Measurements from ENCODE around the gene HAGHL.

The HAGHL gene

GRCh38 chr16:720990-721764 lies 5.7 kb upstream of the HAGHL start, which contains the start of gene ANTKMT:
Gene ANTKMT (plus strand): TSS chr16:721146. CDS start chr16:721275, 129 bp downstream.
- peak; percentile 81 for DNase-seq (ENCODE audit: low spot score)

- DNase-seq (ENCODE audit: low spot score), result no peak
Measured at GRCh38 chr16:721765-722540, 5.0 kb upstream of the HAGHL start.

DNA sequence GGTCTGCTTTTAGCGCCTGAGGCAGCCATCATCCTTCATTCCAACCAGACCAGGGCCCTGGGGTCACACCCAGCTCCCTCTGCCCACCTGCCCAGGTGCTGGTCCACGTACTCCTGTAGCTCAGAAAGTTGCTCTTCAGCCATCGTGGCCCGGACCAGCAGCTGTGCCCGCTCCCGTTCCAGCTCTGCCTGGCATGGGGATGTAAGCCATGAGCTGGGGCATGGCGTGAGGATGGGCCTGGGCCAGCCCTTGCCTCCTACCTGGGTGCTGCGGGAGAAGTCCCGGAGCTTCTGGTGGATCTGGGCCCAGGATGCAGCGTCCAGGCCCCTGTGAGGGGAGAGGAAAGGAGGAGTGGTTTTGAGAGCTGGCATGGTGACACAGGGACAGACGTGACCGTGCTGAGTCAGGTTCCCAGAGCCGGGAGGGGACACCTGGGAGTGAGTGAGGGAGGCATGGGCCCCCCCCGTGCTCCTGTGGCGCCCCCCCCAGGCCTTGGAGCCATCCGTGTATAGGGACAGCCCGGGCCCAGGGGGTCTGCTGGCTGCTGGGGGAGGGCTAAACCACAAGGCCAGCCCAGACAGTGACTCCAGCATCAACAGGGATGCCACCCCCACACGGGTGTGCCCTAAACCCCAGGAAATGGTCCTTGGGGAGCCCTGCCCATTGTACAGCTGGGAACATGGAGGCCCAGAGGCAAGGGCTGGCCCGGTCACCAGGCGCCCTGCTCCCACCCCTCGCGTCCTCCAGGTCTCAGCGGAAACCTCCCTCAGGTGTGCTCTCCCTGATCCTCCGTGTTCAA lies 3.9 kb upstream of the HAGHL start:
- no peak for DNase-seq (ENCODE audit: low spot score)

GRCh38 chr16:723695-724094 lies 3.2 kb upstream of the HAGHL start:
- no peak for DNase-seq (ENCODE audit: low spot score)

GRCh38 chr16:724188-725040 lies 2.5 kb upstream of the HAGHL start:
- DNase-seq (ENCODE audit: low spot score), result no peak

DNA sequence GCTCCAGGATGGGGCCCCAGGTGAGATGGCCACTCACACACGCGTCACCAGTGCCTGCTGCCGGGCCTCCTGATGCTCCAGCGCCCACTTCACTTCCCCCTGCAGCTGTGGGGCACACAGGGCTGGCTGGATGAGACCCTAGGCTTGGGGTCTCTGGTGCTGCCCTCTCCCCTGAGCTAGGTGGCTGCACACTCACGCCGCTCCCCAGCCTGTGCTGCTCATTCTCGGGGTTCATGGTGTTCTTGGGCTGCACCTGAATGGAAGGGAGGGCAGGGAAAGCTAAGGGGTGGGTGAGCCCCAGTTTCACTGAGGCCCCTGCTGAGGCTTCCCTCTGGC lies 1.9 kb upstream of the HAGHL start:
- no peak for DNase-seq (ENCODE audit: low spot score)

GRCh38 chr16:725463-726187 lies 1.3 kb upstream of the HAGHL start:
- DNase-seq (ENCODE audit: low spot score), result no peak

DNA sequence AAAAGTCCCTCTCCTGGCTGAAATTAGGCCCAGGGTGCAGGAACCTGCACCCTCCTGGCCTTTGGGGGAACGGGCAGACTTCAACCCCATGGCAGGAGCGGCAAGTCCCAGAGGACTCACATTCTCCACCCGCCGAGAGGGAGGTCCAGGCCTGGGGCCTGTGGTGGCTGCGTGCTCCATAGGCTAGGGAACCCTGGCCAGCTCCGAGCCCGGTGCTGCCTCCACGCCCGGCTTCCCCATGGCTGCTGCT lies 793 bp upstream of the HAGHL start:
- no peak for DNase-seq (ENCODE audit: low spot score)

DNA sequence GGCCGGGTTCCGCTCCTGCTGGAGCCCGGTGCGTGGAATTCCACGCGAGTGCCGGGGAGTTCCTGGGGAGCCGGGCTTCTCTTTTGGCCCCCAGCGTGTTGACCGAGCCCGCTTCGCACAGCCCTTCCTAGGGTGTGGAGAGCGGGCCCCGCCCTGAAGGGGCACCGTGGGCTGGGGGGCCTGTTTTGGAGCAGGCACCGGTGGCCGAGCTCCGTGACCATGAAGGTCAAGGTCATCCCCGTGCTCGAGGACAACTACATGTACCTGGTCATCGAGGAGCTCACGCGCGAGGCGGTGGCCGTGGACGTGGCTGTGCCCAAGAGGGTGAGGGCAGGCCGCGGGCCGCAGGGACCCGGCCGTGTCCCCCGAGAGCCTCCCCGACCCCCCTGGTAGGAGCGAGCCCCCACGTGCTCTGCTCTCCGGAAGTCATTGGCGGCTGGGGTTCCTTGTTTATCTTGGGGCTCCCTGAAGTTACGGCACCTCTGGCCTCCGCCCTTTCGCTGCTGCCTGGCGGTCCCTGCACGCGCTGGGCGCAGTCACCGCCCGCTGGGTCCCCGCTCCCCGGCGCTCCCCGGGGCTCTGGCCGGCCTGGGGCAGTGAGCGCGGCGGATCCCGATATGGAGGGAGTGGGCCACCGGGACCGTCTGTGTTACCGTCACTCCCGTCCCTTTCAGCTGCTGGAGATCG lies 528 bp downstream of the HAGHL start:
- DNase-seq (ENCODE audit: low spot score), result no peak

GRCh38 chr16:728131-728889 lies 1.4 kb downstream of the HAGHL start:
- peak; percentile 56 for DNase-seq (ENCODE audit: low spot score)

GRCh38 chr16:728890-729744 lies 2.2 kb downstream of the HAGHL start:
- DNase-seq (ENCODE audit: low spot score), result no peak

- DNase-seq (ENCODE audit: low spot score), result no peak
Measured at GRCh38 chr16:729768-730665, 3.1 kb downstream of the HAGHL start.

DNA sequence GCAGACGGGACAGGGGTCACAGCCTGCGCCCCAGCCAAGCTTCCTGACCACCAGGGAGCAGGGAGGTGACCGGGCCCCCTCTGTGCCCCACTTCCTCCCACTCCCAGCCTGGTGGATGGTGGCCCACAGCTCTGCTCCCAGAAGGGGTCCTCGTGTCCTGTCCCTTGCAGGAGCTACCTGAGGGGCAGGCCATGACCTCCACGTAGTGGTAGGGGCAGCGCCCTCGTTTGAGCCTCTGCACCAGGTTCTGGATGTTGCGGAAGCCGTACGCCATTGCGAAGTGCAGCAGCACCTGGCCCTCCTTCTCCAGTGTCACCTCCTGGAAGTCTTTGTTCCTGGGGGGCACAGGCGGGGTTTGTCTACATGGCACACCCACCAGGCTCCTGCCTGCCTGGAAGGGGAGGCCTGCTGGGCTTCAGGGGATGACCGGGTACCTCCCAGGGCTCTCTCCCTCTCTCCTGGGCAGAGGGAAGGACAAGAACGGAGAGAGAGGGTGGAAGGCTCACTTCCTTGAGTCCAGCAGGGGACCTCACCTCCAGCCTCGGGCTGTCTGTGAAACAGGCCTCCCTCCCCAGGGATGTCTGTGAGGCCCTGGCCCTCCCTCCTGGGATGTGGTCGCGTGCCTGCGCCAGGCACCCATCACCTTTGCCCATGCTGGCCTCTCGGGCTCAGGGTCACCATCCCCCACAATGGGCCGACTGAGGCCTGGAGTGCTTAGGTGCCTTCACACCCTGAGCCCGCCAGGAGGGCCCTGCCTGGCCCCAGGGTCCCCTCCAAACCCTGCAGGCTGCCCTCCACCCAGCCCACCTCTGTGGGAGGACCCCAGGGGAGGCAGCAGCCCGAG lies 4.0 kb downstream of the HAGHL start:
- no peak for DNase-seq (ENCODE audit: low spot score)

GRCh38 chr16:732332-732731 lies 5.4 kb downstream of the HAGHL start:
- no peak for DNase-seq (ENCODE audit: low spot score)

GRCh38 chr16:732936-733335 lies 6.0 kb downstream of the HAGHL start:
- DNase-seq (ENCODE audit: low spot score), result no peak

- no peak for DNase-seq (ENCODE audit: low spot score)
Measured at GRCh38 chr16:733382-734207, 6.7 kb downstream of the HAGHL start.
